Right ventricle myocardium inferior (tissue), 1 donor: Measurements from ENCODE around the gene NDUFS6. TPM values are rescaled to one million over a fixed set of nuclear protein-coding genes. Genes with fewer than 3 reads are reported as not detected.
A peak's percentile ranks its signal among the peaks of the same experiment; 100 is the strongest.
"Not testable (repeated sequence)": the region's sequence is repeated elsewhere in the genome, so short reads cannot be mapped to it uniquely, and the experiment has no call there.

ENCODE experiments used
- ATAC-seq: fragments of 200-7000 bp; cut with Tn5 transposase; one replicate; pipeline ENCODE4 v1.9.1; 2020; ENCODE audit warnings: mild to moderate bottlenecking, moderate library complexity
- DNase-seq: peaks from one replicate; pipeline ENCODE4 v3.0.0; 2021; ENCODE audit errors: missing footprints
- intact Hi-C: fragments of 100-400 bp; cut with DNase I; formaldehyde crosslinking; loops from one replicate; pipeline ENCODE4 v1.11.0; 2022
- total RNA-seq: library from RNA; stranded (reverse); fragmentation: NEBNext Ultra II Directional; extraction: Animal tissue kit (Norgen Biotek cat#: 25700); gene quantifications from one replicate; pipeline ENCODE4 v1.2.1, GENCODE V29; 2021
- donor health status: DM: no; HTN: yes; CAD: no; lungs with severe emphysema.

The NDUFS6 gene
- total RNA-seq, 1 donor from 2014 or later, result 134 TPM

- DNase-seq (no peak), ATAC-seq (no peak)
- intact Hi-C loops, result no loop called here
Measured at GRCh38 chr5:1793301-1793740, 7.9 kb upstream of the NDUFS6 start.

GRCh38 chr5:1793966-1794900, 7.0 kb upstream of the NDUFS6 start:
- intact Hi-C loops, result no loop called here
- no peak for DNase-seq
- ATAC-seq, result no peak

- intact Hi-C loops, result no loop called here
- DNase-seq (no peak), ATAC-seq (no peak)
Measured at GRCh38 chr5:1794901-1795290, 6.3 kb upstream of the NDUFS6 start.

GRCh38 chr5:1795506-1795905, 5.7 kb upstream of the NDUFS6 start:
- DNase-seq (no peak), ATAC-seq (no peak)
- intact Hi-C loops, result no loop called here

GRCh38 chr5:1795931-1796330, 5.3 kb upstream of the NDUFS6 start:
- DNase-seq, result no peak
- no peak for ATAC-seq
- intact Hi-C loops, result no loop called here

- intact Hi-C loops, result no loop called here
- no peak for ATAC-seq
Measured at GRCh38 chr5:1796371-1797102, 4.7 kb upstream of the NDUFS6 start.

GRCh38 chr5:1797103-1797800, 4.0 kb upstream of the NDUFS6 start:
- DNase-seq (no peak), ATAC-seq (no peak)
- intact Hi-C loops, result no loop called here

More at GRCh38 chr5:1796371-1797102, 4.7 kb upstream of the NDUFS6 start:
- no peak for DNase-seq

- intact Hi-C loops, result loop anchor here (2.0 kb wide), 1 partner anchor 85 kb away; the partner anchor contains the start of gene IRX4
- ATAC-seq (no peak), DNase-seq (no peak)
Measured at GRCh38 chr5:1797855-1798254, 3.4 kb upstream of the NDUFS6 start.

GRCh38 chr5:1798589-1798988, 2.6 kb upstream of the NDUFS6 start:
- intact Hi-C loops, result loop anchor here (2.0 kb wide), 1 partner anchor 84 kb away; the partner anchor contains the start of gene IRX4
- not testable (repeated sequence) for DNase-seq, ATAC-seq

- ATAC-seq (peak; percentile 14), DNase-seq (no peak)
- intact Hi-C loops, result loop anchor here (2.0 kb wide), 1 partner anchor 84 kb away; the partner anchor contains the start of gene IRX4
Measured at GRCh38 chr5:1799110-1799601, 2.1 kb upstream of the NDUFS6 start.

GRCh38 chr5:1799602-1800471, 1.4 kb upstream of the NDUFS6 start, which contains the start of gene MRPL36:
MRPL36 (minus strand) TSS chr5:1799837; CDS start chr5:1798935, 902 bp downstream.
- DNase-seq (peak; percentile 98), ATAC-seq (peak; percentile 93)
- intact Hi-C loops, result loop anchor here (2.0 kb wide), 3 partner anchors 41 to 147 kb away; partner anchors contain the start of gene IRX4

GRCh38 chr5:1800472-1801221, 560 bp upstream of the NDUFS6 start:
- DNase-seq, result peak; percentile 62
- intact Hi-C loops, result loop anchor here (2.0 kb wide), 2 partner anchors 40 to 146 kb away; no protein-coding TSS in a partner anchor
- ATAC-seq, result peak; percentile 18

- ATAC-seq, result no peak
- intact Hi-C loops, result loop anchor here (2.0 kb wide), 2 partner anchors 39 to 145 kb away; no protein-coding TSS in a partner anchor
- no peak for DNase-seq
Measured at GRCh38 chr5:1801967-1802295, 724 bp downstream of the NDUFS6 start.

GRCh38 chr5:1803192-1803591, 2.0 kb downstream of the NDUFS6 start:
- intact Hi-C loops, result no loop called here

GRCh38 chr5:1804001-1804690, 2.9 kb downstream of the NDUFS6 start:
- intact Hi-C loops, result no loop called here
- peak; percentile 14 for ATAC-seq
- no peak for DNase-seq

More at GRCh38 chr5:1803192-1803591, 2.0 kb downstream of the NDUFS6 start:
- ATAC-seq, result no peak
- no peak for DNase-seq

- intact Hi-C loops, result no loop called here
- ATAC-seq (no peak), DNase-seq (no peak)
Measured at GRCh38 chr5:1805326-1805725, 4.1 kb downstream of the NDUFS6 start.
